HG02571 (cell line): ENCODE data around the gene BMS1.
"Not testable (repeated sequence)": the region's sequence is repeated elsewhere in the genome, so short reads cannot be mapped to it uniquely, and the experiment has no call there.

Experiments
- ATAC-seq: cut with Tn5 transposase; IDR thresholded peaks from one replicate; pipeline ENCODE4 v1.9.1; 2021; ENCODE audit warnings: mild to moderate bottlenecking, moderate library complexity; ENCODE audit not compliant: unreplicated experiment

Gene BMS1

DNA sequence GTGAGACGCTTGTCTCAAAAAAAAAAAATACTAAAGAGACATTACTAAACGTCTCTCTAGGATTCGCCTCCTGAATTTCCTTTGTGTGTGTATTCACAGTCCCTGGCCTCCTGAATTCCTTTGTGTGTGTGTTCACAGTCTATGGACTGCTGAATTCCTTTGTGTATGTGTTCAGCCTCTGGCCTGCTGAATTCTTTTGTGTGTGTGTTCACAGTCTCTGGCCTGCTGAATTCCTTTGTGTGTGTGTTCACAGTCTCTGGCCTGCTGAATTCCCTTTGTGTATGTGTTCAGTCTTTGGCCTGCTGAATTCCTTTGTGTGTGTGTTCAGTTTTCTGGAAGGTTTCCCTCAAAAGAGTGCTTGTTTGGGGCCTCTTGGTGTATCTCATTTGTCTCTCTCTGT lies 8.2 kb downstream of the BMS1 start:
- ATAC-seq: no peak

DNA sequence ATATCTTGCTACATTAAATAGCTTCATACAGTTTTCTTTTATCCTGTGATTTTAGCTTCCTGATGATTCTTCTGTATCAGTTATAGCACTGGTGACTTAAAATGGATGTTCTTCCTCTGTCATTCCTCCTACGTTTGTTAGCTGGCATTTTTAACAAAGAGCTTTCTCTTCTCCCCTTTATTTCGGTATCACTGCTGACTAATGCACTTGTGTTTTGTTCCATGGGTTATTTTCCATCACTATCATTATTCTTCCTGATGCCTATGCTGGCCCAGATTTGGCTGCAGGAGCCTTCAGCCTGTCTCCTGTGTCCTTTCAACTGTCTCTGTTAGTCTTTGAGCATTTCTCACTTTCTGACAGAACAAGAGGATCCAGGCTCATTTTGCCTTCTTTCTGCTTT lies 13.1 kb downstream of the BMS1 start:
- ATAC-seq: no peak

DNA sequence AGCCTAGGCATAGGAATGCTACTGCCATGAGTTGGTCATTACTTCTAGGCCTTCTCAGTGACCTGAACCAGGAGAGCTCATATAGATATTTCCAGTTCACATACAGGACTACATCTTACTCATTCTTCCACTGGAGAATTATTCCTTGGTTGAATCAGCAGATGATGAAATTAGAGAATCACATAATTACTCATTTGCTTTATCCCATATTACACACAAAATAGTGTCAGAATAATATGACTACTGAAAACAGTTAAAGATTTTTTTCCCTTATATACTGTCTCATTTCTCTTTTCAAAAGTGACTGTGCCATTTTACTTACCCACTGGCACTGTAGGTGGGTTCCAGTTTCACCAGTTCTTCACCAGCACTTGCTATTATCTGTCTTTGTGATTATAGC lies 18.5 kb downstream of the BMS1 start:
- no peak for ATAC-seq

DNA sequence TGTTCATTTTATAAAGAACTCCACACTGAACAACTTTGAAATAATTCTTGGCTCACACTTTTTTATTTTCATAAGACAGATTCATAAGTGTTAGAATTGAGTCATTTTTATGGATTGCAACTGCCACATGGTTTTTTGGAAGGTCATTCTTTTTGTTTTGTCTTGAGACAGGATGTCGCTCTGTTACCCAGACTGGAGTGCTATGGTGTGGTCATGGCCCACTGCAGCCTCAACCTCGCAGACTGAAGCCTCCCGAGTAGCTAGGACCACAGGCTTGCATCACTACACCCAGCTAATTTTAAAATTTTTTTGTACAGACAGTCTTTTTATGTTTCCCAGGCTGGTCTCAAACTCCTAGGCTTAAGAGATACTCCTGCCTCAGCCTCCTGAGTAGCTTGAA lies 20.3 kb downstream of the BMS1 start:
- no peak for ATAC-seq

DNA sequence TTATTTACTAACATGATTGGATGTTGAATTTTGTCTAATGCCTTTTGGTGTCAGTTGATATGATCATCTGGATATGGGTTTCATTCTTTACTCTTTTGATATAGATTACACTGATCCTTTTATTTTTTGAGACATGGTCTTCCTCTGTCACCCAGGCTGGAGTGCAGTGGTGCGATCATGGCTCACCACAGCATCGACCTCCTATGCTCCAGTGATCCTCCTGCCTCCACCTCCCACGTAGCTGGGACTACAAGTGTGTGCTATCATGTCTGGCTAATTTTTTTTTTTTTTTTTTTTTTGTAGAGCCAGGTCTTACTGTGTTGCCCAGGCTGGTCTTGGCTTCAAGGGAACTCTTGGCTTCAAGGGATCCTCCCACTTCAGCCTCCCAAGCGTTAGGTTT lies 27.1 kb downstream of the BMS1 start:
- ATAC-seq: no peak

DNA sequence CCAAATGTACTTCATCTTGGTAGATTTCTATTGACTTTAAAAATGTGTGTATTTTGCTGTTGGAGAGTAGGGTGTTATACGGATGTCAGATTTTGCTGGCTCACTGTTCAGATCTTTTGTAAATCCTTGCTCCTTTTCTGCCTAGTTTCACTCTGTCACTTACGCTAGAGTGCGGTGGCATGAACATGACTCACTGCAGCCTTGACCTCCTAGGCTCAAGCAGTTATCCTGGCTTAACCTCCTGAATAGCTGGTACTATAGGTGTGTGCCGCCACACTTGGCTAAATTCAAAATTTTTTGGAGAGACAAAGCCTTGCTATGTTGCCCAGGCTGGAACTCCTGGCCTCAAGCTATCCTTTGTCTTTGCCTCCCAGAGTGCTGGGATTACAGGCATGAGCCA lies 29.4 kb downstream of the BMS1 start:
- no peak for ATAC-seq

DNA sequence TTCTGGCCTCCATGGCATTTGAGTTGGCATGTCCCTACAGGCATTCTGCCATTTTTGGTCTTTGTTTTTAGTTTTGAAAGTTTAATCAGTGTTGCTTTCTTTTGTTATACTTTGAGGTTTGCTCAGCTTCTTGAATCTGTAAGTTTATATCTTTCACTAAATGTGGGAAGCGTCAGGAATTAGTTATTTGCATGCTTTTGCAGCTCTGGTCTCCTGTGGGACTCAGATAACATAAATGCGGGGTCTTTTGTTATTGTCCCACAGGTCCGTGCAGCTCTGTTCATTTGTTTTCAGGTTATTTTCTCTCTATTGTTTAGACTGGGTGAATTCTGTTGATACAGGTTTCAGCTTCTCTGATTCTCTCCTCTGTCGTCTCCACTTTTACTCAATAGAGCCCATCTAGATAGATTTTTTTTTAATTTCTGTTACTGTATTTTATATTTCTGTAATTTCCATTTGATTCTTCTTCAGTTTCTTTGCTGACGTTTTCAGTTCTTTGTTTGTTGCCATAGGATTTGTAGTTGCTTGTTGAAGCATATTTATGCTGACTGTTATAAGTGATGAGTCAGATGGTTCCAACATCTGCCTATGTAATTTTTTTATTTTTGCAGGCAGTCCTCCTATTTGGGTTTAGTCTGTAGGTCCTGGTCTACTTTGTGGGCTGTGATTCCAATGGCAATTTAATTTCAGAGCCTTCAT lies 31.5 kb downstream of the BMS1 start:
- not testable (repeated sequence) for ATAC-seq

DNA sequence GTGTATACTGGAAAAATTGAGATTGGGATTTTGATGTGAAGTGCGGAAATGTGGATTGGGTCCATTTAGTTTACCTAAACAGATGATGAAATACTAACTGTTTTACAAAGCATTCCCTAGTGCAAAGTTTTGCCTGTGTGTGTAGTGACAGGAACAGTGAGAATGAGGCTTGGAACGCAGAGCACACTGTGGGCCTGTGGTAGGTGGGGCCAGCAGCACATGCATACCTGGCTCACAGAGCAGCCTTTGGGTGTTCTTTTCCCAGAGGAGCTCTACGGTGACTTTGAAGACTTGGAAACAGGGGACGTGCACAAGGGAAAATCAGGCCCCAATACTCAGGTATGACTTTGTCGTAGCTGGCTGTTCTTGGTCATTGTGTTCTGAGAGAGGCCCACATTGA lies 33.7 kb downstream of the BMS1 start:
- not testable (repeated sequence) for ATAC-seq

DNA sequence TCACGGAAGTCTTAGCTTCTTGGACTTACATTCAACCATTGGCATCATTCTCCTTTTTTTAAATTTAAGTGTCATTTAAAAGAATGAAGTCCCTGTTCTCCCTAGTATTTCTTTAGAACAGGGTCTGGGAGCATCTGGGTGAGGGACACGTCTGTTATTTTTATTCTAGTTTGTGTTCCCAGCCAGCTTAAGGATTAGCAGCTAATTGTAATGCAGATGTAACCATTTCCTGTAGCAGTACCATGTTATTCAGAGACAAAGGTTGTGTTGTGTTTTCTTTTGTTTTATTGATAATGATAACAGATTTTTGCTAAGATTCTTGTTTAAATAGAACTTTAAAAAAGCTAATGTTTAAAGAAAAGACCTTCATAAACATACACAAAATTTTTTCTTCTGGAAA lies 34.3 kb downstream of the BMS1 start:
- no peak for ATAC-seq

DNA sequence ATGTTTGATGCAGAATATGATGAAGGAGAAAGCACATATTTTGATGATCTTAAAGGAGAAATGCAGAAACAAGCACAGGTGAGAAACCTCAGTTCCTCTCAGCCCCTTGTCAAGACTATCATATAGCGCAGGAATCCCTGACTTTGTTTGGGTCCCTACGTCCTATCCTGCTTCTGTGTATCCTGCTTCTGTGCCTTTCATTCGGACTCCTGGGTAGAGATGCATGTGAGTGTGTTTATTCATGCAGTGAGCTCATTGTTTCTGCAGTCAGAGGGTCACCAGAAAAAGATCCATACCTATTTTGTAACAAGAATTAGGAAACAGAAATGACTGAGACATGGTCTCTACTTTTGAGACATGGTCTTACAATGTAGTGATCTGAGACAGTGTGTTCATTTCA lies 34.8 kb downstream of the BMS1 start:
- ATAC-seq: not testable (repeated sequence)

DNA sequence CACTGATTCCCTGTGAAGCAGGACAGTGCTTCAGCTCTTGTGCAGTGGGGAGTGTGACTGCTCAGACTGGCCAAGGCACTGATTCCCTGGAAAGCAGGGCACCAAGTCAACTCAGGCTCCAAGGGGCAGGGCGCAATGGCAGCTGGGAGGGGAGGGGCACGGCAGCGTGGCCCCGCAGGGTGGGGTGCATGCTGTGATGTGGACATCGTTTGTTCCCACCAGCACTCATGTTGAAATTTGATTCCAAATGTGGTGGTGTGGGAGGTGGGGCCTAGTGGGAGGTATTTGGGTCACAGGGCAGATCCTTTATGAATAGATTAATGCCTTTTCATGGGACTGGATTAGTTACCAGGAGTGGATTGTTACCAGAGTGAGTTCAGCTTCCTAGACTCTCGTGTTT lies 44.2 kb downstream of the BMS1 start:
- not testable (repeated sequence) for ATAC-seq

DNA sequence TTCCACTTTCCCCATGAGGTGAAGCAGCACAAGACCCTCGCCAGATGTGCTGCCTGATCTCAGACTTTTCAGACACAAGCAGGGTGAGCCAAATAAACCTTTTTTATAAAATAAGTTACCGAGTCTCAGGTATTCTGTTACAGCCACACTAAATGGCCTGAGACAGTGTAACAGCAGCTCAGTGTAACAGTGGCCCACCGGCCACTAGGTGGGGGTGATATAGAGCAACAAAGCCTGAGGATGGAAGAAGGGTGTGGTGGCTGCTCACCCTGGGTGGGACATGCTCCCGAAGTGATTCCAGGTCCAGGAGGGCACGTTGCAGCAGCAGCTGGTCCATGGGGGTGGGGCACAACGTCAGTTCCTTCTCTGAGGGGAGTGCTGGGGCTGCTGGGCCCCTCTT lies 44.6 kb downstream of the BMS1 start:
- ATAC-seq: no peak

DNA sequence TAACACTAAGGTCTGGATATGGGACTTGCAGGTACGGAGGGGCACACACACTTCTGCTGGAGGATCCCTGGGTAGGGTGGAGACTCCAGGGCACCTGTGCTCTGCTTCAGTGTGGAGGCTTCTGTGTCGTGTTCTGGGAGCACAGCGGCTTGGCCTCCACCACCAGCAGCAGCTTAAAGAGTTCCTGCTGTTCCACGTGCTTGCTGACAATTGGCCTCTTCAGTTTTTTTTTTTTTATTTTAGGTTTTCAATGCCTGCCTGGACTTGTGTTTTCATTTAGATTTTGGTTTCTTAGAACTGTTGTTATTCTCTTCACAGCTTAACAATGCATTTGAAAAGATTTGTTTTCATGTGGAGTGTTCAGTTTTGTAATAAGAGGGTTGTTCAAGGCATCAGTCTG lies 45.8 kb downstream of the BMS1 start:
- not testable (repeated sequence) for ATAC-seq

DNA sequence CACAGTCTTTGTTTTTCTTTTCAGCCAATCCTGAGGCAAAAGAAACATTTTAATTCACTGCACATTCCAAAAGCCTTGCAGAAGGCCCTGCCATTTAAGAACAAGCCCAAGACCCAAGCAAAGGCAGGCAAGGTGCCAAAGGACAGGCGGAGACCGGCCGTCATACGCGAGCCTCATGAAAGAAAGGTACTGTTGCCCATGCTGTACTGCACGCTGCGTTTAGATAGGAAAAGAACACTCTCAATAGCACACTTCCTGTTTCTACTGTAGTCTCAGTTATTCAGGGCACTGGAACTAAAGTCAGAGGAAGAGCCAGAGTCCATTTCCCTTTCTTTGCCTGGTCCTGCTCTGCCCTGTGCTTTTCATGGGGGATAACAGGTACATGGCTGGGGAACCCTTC lies 47.6 kb downstream of the BMS1 start:
- no peak for ATAC-seq

DNA sequence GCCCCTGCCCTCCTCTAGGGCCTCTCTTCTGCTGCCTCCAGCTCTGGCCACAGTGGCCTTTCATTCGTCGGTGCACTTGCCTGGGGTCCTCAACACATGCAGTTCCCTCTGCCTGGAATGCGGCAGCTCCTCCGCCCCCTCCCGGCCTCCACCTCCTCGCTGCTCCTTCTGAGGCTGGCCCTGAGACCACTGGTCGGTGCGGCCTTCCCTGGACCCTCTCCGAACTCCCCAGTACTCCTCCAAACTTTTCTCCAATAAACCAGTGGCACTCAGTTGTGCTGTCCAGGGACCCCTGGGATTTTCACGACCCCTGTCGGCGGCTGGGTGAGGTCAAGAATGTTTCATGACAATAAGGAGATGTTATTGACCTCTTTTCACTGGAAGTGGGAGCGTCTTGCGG lies 53.5 kb downstream of the BMS1 start:
- ATAC-seq: no peak

DNA sequence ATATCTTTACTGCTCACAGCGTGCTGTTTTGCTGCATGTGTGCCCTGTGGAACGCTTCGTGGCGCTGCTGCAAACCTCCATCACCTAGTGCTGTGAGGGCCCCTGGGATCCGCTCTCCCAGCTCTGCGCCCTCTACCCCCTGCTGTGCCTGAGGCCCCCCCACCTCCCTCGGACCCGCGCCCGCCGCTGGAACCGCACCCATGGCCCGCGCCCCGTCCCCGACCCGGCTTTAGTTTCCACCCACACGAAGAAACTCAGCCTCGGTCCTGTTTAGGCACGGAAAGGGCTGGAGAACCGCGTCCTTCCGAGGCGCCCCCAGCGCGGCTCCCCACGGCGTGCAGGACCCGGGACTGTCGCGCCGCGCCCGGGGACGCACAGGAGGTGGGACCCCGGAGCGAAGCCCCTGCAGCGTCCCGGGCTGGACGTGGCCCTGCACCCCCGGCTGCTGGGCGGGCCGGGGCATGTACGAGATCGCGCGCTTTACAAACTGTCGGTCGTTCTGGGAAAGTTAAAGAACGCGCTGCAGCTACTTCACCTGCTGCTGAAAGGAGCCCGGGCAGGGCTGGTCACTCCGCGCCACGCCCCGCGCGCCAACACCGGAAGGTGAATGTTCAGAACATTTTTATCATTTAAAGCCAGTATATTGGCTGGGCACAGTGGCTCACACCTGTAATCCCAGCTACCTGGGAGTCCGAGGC lies 54.3 kb downstream of the BMS1 start:
- no peak for ATAC-seq

DNA sequence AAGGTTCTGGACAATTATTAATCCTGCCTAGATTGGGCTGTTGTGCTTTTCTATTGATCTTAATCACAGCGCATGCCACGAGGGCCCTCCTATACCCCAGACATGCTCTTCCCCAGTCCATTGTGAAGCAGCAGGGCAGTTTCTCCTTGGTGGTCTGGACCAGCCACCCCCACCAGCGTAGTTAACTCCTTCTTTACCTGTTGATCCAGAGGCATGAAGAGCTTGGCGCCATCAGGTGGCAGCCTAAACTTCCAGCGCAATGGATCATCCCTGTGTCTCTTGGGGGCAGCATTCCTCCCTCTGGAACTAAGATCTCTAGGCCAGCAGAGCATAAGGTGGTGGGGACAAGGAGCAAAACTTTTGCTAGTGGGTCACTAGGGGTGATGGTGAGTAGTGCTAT lies 62.2 kb downstream of the BMS1 start:
- not testable (repeated sequence) for ATAC-seq

DNA sequence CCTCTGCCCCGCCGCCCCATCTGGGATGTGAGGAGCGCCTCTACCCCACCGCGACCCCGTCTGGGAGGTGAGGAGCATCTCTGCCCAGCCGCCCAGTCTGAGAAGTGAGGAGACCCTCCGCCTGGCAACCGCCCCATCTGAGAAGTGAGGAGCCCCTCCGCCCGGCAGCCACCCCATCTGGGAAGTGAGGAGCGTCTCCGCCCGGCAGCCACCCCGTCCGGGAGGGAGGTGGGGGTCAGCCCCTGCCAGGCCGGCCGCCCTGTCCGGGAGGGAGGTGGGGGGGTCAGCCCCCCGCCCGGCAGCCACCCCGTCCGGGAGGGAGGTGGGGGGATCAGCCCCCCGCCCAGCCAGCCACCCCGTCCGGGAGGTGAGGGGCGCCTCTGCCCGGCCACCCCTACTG lies 64.7 kb downstream of the BMS1 start:
- ATAC-seq: not testable (repeated sequence)

DNA sequence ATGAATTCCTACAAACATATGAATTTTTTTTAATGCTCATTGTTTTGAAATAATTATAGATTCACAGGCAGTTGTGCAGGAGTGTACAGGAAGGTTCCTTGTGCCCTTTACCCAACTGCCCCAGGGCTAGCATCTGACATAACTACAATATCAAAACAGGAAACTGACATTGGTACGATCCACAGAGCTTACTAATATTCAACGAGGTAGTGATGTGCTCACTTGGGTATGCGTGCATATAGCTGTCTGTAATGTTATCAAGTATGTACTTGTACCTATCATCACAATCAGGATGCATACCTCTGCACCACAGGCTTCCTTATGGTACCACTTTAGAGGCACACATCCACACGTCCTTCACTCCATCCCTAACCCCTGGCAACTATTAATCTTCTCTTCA lies 68.3 kb downstream of the BMS1 start:
- no peak for ATAC-seq

DNA sequence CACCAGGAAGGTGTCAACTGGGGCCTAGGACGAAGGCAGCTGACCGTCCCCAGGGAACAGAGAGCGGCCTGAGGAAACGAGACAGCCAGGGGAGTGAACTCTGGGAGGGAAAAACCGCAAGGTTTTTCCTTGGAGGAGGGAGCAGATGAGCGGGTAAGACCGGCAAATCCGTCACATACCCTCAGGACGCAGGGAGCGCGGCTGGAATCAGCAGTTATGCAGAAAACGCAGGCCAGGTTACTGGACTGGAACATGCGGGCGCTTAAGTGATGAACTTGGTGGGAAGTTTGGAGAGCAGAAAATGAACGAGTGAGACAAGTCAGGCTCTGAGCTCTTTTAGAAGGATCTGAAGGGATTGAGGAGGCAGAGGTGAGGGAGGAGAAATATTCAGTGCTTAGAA lies 76.7 kb downstream of the BMS1 start:
- ATAC-seq: no peak

DNA sequence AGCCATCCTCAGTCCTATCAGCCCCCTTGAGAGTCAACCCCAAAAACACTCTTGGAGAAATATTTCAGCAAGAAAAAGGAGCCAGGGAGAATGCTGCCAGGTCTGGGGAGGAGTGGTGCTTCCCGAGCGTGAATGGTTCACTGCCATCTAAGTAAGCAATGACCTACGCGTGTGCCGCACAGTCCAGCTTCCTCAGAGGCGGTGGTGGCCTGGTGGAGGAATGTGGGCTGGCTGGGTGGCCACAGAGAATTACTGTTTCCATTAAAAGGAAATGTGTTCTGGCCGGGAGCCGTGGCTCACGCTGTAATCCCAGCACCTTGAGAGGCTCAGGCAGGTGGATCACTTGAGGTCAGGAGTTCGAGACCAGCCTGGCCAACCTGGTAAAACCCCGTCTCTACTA lies 77.4 kb downstream of the BMS1 start:
- not testable (repeated sequence) for ATAC-seq

DNA sequence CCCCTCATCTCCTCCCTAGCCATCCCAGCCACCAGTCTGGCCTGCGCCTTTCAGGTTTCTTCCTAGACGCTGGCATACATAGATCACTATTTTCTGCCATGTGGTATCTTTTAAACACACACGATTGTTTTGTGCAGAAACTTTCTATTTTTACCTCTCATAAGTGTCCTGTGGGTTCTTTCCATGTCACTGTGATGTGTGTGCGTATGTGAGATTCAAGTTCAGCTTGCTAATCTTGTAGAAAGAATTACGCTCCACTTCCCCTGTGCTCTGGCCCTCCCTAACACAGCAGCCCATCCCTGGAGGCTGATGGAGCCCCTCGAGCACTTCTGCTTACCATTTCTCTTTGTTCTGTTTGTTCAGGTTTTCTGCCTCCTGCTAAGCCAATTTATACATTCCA lies 80.2 kb downstream of the BMS1 start:
- not testable (repeated sequence) for ATAC-seq

DNA sequence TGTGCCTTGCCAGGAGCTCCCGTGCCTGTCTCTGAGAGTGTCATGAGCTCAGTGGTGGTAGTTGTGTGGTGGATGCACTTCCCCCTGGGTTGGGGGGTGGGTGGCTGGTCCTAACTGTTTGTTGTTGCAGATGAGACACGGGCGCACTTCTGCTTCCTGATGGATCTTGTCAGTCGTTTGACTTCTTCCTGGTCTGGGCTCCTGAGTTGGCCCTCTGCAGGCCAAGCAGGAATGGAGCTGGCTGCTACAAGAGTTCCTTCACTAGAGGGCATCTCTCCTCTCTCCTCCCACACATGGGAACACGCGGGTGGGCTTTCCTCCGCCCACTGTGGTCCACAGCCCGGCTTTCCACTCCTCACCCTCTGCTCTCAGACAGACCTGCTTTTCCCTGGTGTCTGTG lies 82.0 kb downstream of the BMS1 start:
- ATAC-seq: no peak
